H9 (cell line): Measurements from ENCODE around the gene MDH2. TPM values are rescaled to one million over a fixed set of nuclear protein-coding genes. Genes with fewer than 3 reads are reported as not detected.

ENCODE experiments used
- DNase-seq: peaks from one replicate; pipeline ENCODE4 v3.0.0-alpha.2; 2017
- H2AFZ ChIP-seq: one replicate; pipeline ENCODE4 v1.6.1; 2013; ENCODE audit warnings: mild to moderate bottlenecking, low read length, control low read depth, moderate library complexity
- H2AK5ac ChIP-seq: 2 replicates; pipeline ENCODE4 v1.6.1; 2013; ENCODE audit warnings: low read length, control low read depth, mixed read lengths; ENCODE audit not compliant: insufficient read length
- H2BK120ac ChIP-seq: one replicate; pipeline ENCODE4 v1.6.1; 2013; ENCODE audit warnings: low read depth, mild to moderate bottlenecking, low read length, control low read depth, inconsistent platforms; ENCODE audit not compliant: poor library complexity, severe bottlenecking
- H2BK12ac ChIP-seq: 2 replicates; pipeline ENCODE4 v1.6.1; 2013; ENCODE audit warnings: low read length, control low read depth, mixed read lengths, low read depth; ENCODE audit not compliant: insufficient read length
- H2BK15ac ChIP-seq: 2 replicates; pipeline ENCODE4 v1.6.1; 2013; ENCODE audit warnings: low read depth, low read length, control low read depth
- H2BK20ac ChIP-seq: one replicate; pipeline ENCODE4 v1.6.1; 2013; ENCODE audit warnings: low read depth, mild to moderate bottlenecking, low read length, control low read depth, inconsistent platforms; ENCODE audit not compliant: poor library complexity, severe bottlenecking
- H2BK5ac ChIP-seq: 2 replicates; pipeline ENCODE4 v1.6.1; 2013; ENCODE audit warnings: low read length, control low read depth, mixed read lengths; ENCODE audit not compliant: insufficient read length
- H3K14ac ChIP-seq: 2 replicates; pipeline ENCODE4 v1.6.1; 2013; ENCODE audit warnings: low read length, control low read depth; ENCODE audit not compliant: insufficient read depth
- H3K18ac ChIP-seq: 2 replicates; pipeline ENCODE4 v1.6.1; 2013; ENCODE audit warnings: low read depth, mild to moderate bottlenecking, mixed read lengths, low read length, control low read depth; ENCODE audit not compliant: insufficient read length
- H3K23ac ChIP-seq: 2 replicates; pipeline ENCODE4 v1.6.1; 2013; ENCODE audit warnings: low read length, control low read depth, mixed read lengths, low read depth; ENCODE audit not compliant: insufficient read length
- H3K23me2 ChIP-seq: 2 replicates; pipeline ENCODE4 v1.6.1; 2013; ENCODE audit warnings: low read depth, mild to moderate bottlenecking, mixed read lengths, low read length, control low read depth; ENCODE audit not compliant: insufficient read length, poor library complexity, severe bottlenecking
- H3K27ac ChIP-seq: 2 replicates; pipeline ENCODE4 v1.5.1; 2013; ENCODE audit warnings: low read length, control low read depth, mixed read lengths, low read depth; ENCODE audit not compliant: insufficient read length
- H3K27me3 ChIP-seq: 2 replicates; pipeline ENCODE4 v1.6.1; 2013; ENCODE audit warnings: low read length, control low read depth, inconsistent platforms; ENCODE audit not compliant: insufficient read depth
- H3K4ac ChIP-seq: 2 replicates; pipeline ENCODE4 v1.6.1; 2013; ENCODE audit warnings: low read depth, mild to moderate bottlenecking, control low read depth, inconsistent platforms, low read length, moderate library complexity
- H3K4me1 ChIP-seq: 2 replicates; pipeline ENCODE4 v1.6.1; 2013; ENCODE audit warnings: low read length, control low read depth, inconsistent platforms; ENCODE audit not compliant: insufficient read depth
- H3K4me2 ChIP-seq: 2 replicates; pipeline ENCODE4 v1.6.1; 2013; ENCODE audit warnings: low read length, control low read depth, mixed read lengths; ENCODE audit not compliant: insufficient read length, insufficient read depth
- H3K56ac ChIP-seq: 2 replicates; pipeline ENCODE4 v1.6.1; 2013; ENCODE audit warnings: low read depth, mild to moderate bottlenecking, mixed read lengths, low read length, control low read depth; ENCODE audit not compliant: insufficient read length
- H3K79me1 ChIP-seq: 2 replicates; pipeline ENCODE4 v1.6.1; 2013; ENCODE audit warnings: low read depth, mild to moderate bottlenecking, moderate library complexity, low read length, control low read depth, inconsistent platforms; ENCODE audit not compliant: insufficient read depth, poor library complexity, severe bottlenecking
- H3K79me2 ChIP-seq: 2 replicates; pipeline ENCODE4 v1.6.1; 2013; ENCODE audit warnings: low read length, control low read depth, inconsistent platforms; ENCODE audit not compliant: insufficient read depth
- H3K9ac ChIP-seq: 2 replicates; pipeline ENCODE4 v1.6.1; 2013; ENCODE audit warnings: low read length, control low read depth, mixed read lengths; ENCODE audit not compliant: insufficient read length; ENCODE audit errors: extremely low read depth
- H3K9me3 ChIP-seq: one replicate; pipeline ENCODE4 v1.6.1; 2013; ENCODE audit warnings: low read depth, low read length, inconsistent platforms; ENCODE audit not compliant: control insufficient read depth
- H3T11ph ChIP-seq: one replicate; pipeline ENCODE4 v1.6.1; 2013; ENCODE audit warnings: mild to moderate bottlenecking, low read length, control low read depth, inconsistent platforms
- H4K20me1 ChIP-seq: one replicate; pipeline ENCODE4 v1.6.1; 2013; ENCODE audit not compliant: control insufficient read depth, insufficient read length, insufficient read depth
- H4K5ac ChIP-seq: 2 replicates; pipeline ENCODE4 v1.6.1; 2013; ENCODE audit warnings: low read depth, mild to moderate bottlenecking, mixed read lengths, low read length, control low read depth; ENCODE audit not compliant: insufficient read length
- H4K8ac ChIP-seq: replicated peaks from 2 replicates; pipeline ENCODE4 v1.6.1; 2013; ENCODE audit warnings: low read length, control low read depth, mixed read lengths, low read depth; ENCODE audit not compliant: insufficient read length
- H4K91ac ChIP-seq: 2 replicates; pipeline ENCODE4 v1.6.1; 2013; ENCODE audit warnings: low read depth, mild to moderate bottlenecking, moderate library complexity, mixed read lengths, low read length, control low read depth; ENCODE audit not compliant: insufficient read length
- H3K27ac Mint-ChIP-seq, 3 experiments: 2 replicates in 2 of 3; 3 replicates in 1 of 3; pipeline ENCODE4 v1.8.0; 2020 to 2021; ENCODE audit warnings: mixed read lengths in 3 of 3, mild to moderate bottlenecking in 1 of 3, moderate library complexity in 1 of 3
- H3K27me3 Mint-ChIP-seq: 2 replicates; pipeline ENCODE4 v1.8.0; 2021; ENCODE audit warnings: low read depth, mild to moderate bottlenecking, moderate library complexity, mixed read lengths
- H3K36me3 Mint-ChIP-seq, 3 experiments: 2 replicates in 2 of 3; 3 replicates in 1 of 3; pipeline ENCODE4 v1.8.0; 2020 to 2021; ENCODE audit warnings: low read depth in 3 of 3, mixed read lengths in 3 of 3; ENCODE audit not compliant: insufficient read depth in 1 of 3
- H3K4me1 Mint-ChIP-seq, 2 experiments: 2 replicates each; pipeline ENCODE4 v1.8.0; 2020; ENCODE audit warnings: mixed read lengths in 2 of 2
- H3K4me3 Mint-ChIP-seq, 2 experiments: 2 replicates in 1 of 2; 3 replicates in 1 of 2; pipeline ENCODE4 v1.8.0; 2020 to 2021; ENCODE audit warnings: mild to moderate bottlenecking in 2 of 2, mixed read lengths in 2 of 2, moderate library complexity in 1 of 2
- H3K9me3 Mint-ChIP-seq, 2 experiments: 2 replicates in 1 of 2; 3 replicates in 1 of 2; pipeline ENCODE4 v1.8.0; 2020; ENCODE audit warnings: mild to moderate bottlenecking in 2 of 2, mixed read lengths in 2 of 2, moderate library complexity in 1 of 2
- CTCF ChIP-seq: fragments of 200-600 bp; sonication (generic); conservative IDR thresholded peaks from 3 replicates; pipeline ENCODE4 v1.8.0; 2021; ENCODE audit warnings: antibody characterized with exemption, mild to moderate bottlenecking
- WGBS: extraction: QIAGEN DNeasy Blood & Tissue Kit; methylation state at CpG from one replicate; pipeline ENCODE4 v1.1.7; 2013; ENCODE audit warnings: missing lambda C conversion rate, low lambda C conversion rate, mixed read lengths; ENCODE audit not compliant: insufficient read length; ENCODE audit errors: extremely low coverage; 5-methylcytosine and 5-hydroxymethylcytosine counted together
- total RNA-seq: library from RNA; stranded (reverse); gene quantifications from 2 replicates; pipeline ENCODE4 v1.2.1, GENCODE V29; 2021

MDH2 gene
- total RNA-seq, 1 experiment from 2014 or later: 260 TPM

- H3K18ac ChIP-seq: no peak overlapping the region
- no peak overlapping the region for H4K5ac ChIP-seq
- H2AFZ ChIP-seq: no peak overlapping the region
- H3K27me3 Mint-ChIP-seq: no peaks in the 10 kb centered on the region
- H3K9me3 Mint-ChIP-seq: no peaks in the 10 kb centered on the region
- H2BK5ac ChIP-seq: no peak overlapping the region
- H2BK15ac ChIP-seq: no peak overlapping the region
- H3K9ac ChIP-seq: no peak overlapping the region
- no peak overlapping the region for H4K8ac ChIP-seq
- no peak overlapping the region for H3K23ac ChIP-seq
- DNase-seq: no peak
- H3K27ac ChIP-seq: no peak overlapping the region
- no peak overlapping the region for H2AK5ac ChIP-seq
- H2BK120ac ChIP-seq: no peak overlapping the region
- TF ChIP-seq CTCF: no peak
- no peaks in the 10 kb centered on the region for H3K27me3 ChIP-seq
- H3K23me2 ChIP-seq: no peaks in the 10 kb centered on the region
- no peak overlapping the region for H3K27ac Mint-ChIP-seq
- H4K91ac ChIP-seq: no peak overlapping the region
- WGBS: no CpG with 5 or more reads among the region's 24 CpGs
- peaks cover 52 to 76% (median 74%) of the 10 kb centered on the region in 3 experiments for H3K36me3 Mint-ChIP-seq
- H3K4me2 ChIP-seq: no peak overlapping the region
- H3K14ac ChIP-seq: no peak overlapping the region
- H3T11ph ChIP-seq: no peak overlapping the region
- H3K56ac ChIP-seq: no peak overlapping the region
- H3K4ac ChIP-seq: no peak overlapping the region
- H3K79me1 ChIP-seq: no peaks in the 10 kb centered on the region
- H3K4me1 ChIP-seq: no peaks in the 10 kb centered on the region
- no peak overlapping the region for H2BK12ac ChIP-seq
- H3K79me2 ChIP-seq: no peaks in the 10 kb centered on the region
- no peaks in the 10 kb centered on the region for H4K20me1 ChIP-seq
- peaks cover 3 to 4% of the 10 kb centered on the region in 2 experiments; a peak in 2 of 4 replicates for H3K4me1 Mint-ChIP-seq
- H3K4me3 Mint-ChIP-seq: no peak overlapping the region
- no peaks in the 10 kb centered on the region for H3K9me3 ChIP-seq
- no peak overlapping the region for H2BK20ac ChIP-seq
These were observed 16.5 kb downstream of the MDH2 start for GRCh38 chr7:76064208-76064970.
